T-helper 1 cell (primary cell): ENCODE data around the gene NFIB.
A peak's percentile ranks its signal among the peaks of the same experiment; 100 is the strongest.

Experiments
- DNase-seq, 5 donors: peaks; one replicate each; pipeline ENCODE4 v3.0.0-alpha.2; 2012 to 2020

Gene NFIB

GRCh38 chr9:14318934-14319580 is 5.1 kb upstream of the NFIB start:
- DNase-seq: no peak

- DNase-seq: no peak
Measured at GRCh38 chr9:14318361-14318760, 4.4 kb upstream of the NFIB start.

- DNase-seq: no peak
Measured at GRCh38 chr9:14317667-14318320, 3.9 kb upstream of the NFIB start.

GRCh38 chr9:14316602-14317300 is 2.8 kb upstream of the NFIB start:
- no peak for DNase-seq

GRCh38 chr9:14315875-14316601 is 2.1 kb upstream of the NFIB start:
- no peak for DNase-seq

GRCh38 chr9:14314929-14315874 is 1.3 kb upstream of the NFIB start:
- peak in 2 of 5 donors; percentile 8 to 18 for DNase-seq

- DNase-seq: no peak
Measured at GRCh38 chr9:14314424-14314928, 535 bp upstream of the NFIB start.

GRCh38 chr9:14313378-14313940 is 482 bp downstream of the NFIB start:
- DNase-seq: no peak

- DNase-seq: no peak
Measured at GRCh38 chr9:14312719-14313377, 1.1 kb downstream of the NFIB start.

- DNase-seq: no peak
Measured at GRCh38 chr9:14311956-14312685, 1.8 kb downstream of the NFIB start.

GRCh38 chr9:14311171-14311949 is 2.6 kb downstream of the NFIB start:
- DNase-seq: no peak

GRCh38 chr9:14310311-14310710 is 3.6 kb downstream of the NFIB start:
- DNase-seq: no peak

- DNase-seq: no peak
Measured at GRCh38 chr9:14309403-14309802, 4.5 kb downstream of the NFIB start.

GRCh38 chr9:14308853-14309145 is 5.1 kb downstream of the NFIB start:
- DNase-seq: no peak

- no peak for DNase-seq
Measured at GRCh38 chr9:14307989-14308852, 5.7 kb downstream of the NFIB start.

GRCh38 chr9:14306672-14307660 is 7.0 kb downstream of the NFIB start:
- no peak for DNase-seq

GRCh38 chr9:14306188-14306587 is 7.8 kb downstream of the NFIB start:
- no peak for DNase-seq
